H9 (cell line): ENCODE measurements around the gene SMDT1. TPM values are rescaled to one million over a fixed set of nuclear protein-coding genes. Genes with fewer than 3 reads are reported as not detected.

Source experiments
- DNase-seq: peaks from one replicate; pipeline ENCODE4 v3.0.0-alpha.2; 2017
- H2AFZ ChIP-seq: one replicate; pipeline ENCODE4 v1.6.1; 2013; ENCODE audit warnings: mild to moderate bottlenecking, low read length, control low read depth, moderate library complexity
- H2AK5ac ChIP-seq: 2 replicates; pipeline ENCODE4 v1.6.1; 2013; ENCODE audit warnings: low read length, control low read depth, mixed read lengths; ENCODE audit not compliant: insufficient read length
- H2BK120ac ChIP-seq: one replicate; pipeline ENCODE4 v1.6.1; 2013; ENCODE audit warnings: low read depth, mild to moderate bottlenecking, low read length, control low read depth, inconsistent platforms; ENCODE audit not compliant: poor library complexity, severe bottlenecking
- H2BK12ac ChIP-seq: 2 replicates; pipeline ENCODE4 v1.6.1; 2013; ENCODE audit warnings: low read length, control low read depth, mixed read lengths, low read depth; ENCODE audit not compliant: insufficient read length
- H2BK15ac ChIP-seq: 2 replicates; pipeline ENCODE4 v1.6.1; 2013; ENCODE audit warnings: low read depth, low read length, control low read depth
- H2BK20ac ChIP-seq: one replicate; pipeline ENCODE4 v1.6.1; 2013; ENCODE audit warnings: low read depth, mild to moderate bottlenecking, low read length, control low read depth, inconsistent platforms; ENCODE audit not compliant: poor library complexity, severe bottlenecking
- H2BK5ac ChIP-seq: 2 replicates; pipeline ENCODE4 v1.6.1; 2013; ENCODE audit warnings: low read length, control low read depth, mixed read lengths; ENCODE audit not compliant: insufficient read length
- H3K14ac ChIP-seq: 2 replicates; pipeline ENCODE4 v1.6.1; 2013; ENCODE audit warnings: low read length, control low read depth; ENCODE audit not compliant: insufficient read depth
- H3K18ac ChIP-seq: 2 replicates; pipeline ENCODE4 v1.6.1; 2013; ENCODE audit warnings: low read depth, mild to moderate bottlenecking, mixed read lengths, low read length, control low read depth; ENCODE audit not compliant: insufficient read length
- H3K23ac ChIP-seq: 2 replicates; pipeline ENCODE4 v1.6.1; 2013; ENCODE audit warnings: low read length, control low read depth, mixed read lengths, low read depth; ENCODE audit not compliant: insufficient read length
- H3K23me2 ChIP-seq: 2 replicates; pipeline ENCODE4 v1.6.1; 2013; ENCODE audit warnings: low read depth, mild to moderate bottlenecking, mixed read lengths, low read length, control low read depth; ENCODE audit not compliant: insufficient read length, poor library complexity, severe bottlenecking
- H3K27ac ChIP-seq: 2 replicates; pipeline ENCODE4 v1.5.1; 2013; ENCODE audit warnings: low read length, control low read depth, mixed read lengths, low read depth; ENCODE audit not compliant: insufficient read length
- H3K27me3 ChIP-seq: 2 replicates; pipeline ENCODE4 v1.6.1; 2013; ENCODE audit warnings: low read length, control low read depth, inconsistent platforms; ENCODE audit not compliant: insufficient read depth
- H3K4ac ChIP-seq: 2 replicates; pipeline ENCODE4 v1.6.1; 2013; ENCODE audit warnings: low read depth, mild to moderate bottlenecking, control low read depth, inconsistent platforms, low read length, moderate library complexity
- H3K4me1 ChIP-seq: 2 replicates; pipeline ENCODE4 v1.6.1; 2013; ENCODE audit warnings: low read length, control low read depth, inconsistent platforms; ENCODE audit not compliant: insufficient read depth
- H3K4me2 ChIP-seq: 2 replicates; pipeline ENCODE4 v1.6.1; 2013; ENCODE audit warnings: low read length, control low read depth, mixed read lengths; ENCODE audit not compliant: insufficient read length, insufficient read depth
- H3K56ac ChIP-seq: 2 replicates; pipeline ENCODE4 v1.6.1; 2013; ENCODE audit warnings: low read depth, mild to moderate bottlenecking, mixed read lengths, low read length, control low read depth; ENCODE audit not compliant: insufficient read length
- H3K79me1 ChIP-seq: 2 replicates; pipeline ENCODE4 v1.6.1; 2013; ENCODE audit warnings: low read depth, mild to moderate bottlenecking, moderate library complexity, low read length, control low read depth, inconsistent platforms; ENCODE audit not compliant: insufficient read depth, poor library complexity, severe bottlenecking
- H3K79me2 ChIP-seq: 2 replicates; pipeline ENCODE4 v1.6.1; 2013; ENCODE audit warnings: low read length, control low read depth, inconsistent platforms; ENCODE audit not compliant: insufficient read depth
- H3K9ac ChIP-seq: 2 replicates; pipeline ENCODE4 v1.6.1; 2013; ENCODE audit warnings: low read length, control low read depth, mixed read lengths; ENCODE audit not compliant: insufficient read length; ENCODE audit errors: extremely low read depth
- H3K9me3 ChIP-seq: one replicate; pipeline ENCODE4 v1.6.1; 2013; ENCODE audit warnings: low read depth, low read length, inconsistent platforms; ENCODE audit not compliant: control insufficient read depth
- H3T11ph ChIP-seq: one replicate; pipeline ENCODE4 v1.6.1; 2013; ENCODE audit warnings: mild to moderate bottlenecking, low read length, control low read depth, inconsistent platforms
- H4K20me1 ChIP-seq: one replicate; pipeline ENCODE4 v1.6.1; 2013; ENCODE audit not compliant: control insufficient read depth, insufficient read length, insufficient read depth
- H4K5ac ChIP-seq: 2 replicates; pipeline ENCODE4 v1.6.1; 2013; ENCODE audit warnings: low read depth, mild to moderate bottlenecking, mixed read lengths, low read length, control low read depth; ENCODE audit not compliant: insufficient read length
- H4K8ac ChIP-seq: replicated peaks from 2 replicates; pipeline ENCODE4 v1.6.1; 2013; ENCODE audit warnings: low read length, control low read depth, mixed read lengths, low read depth; ENCODE audit not compliant: insufficient read length
- H4K91ac ChIP-seq: 2 replicates; pipeline ENCODE4 v1.6.1; 2013; ENCODE audit warnings: low read depth, mild to moderate bottlenecking, moderate library complexity, mixed read lengths, low read length, control low read depth; ENCODE audit not compliant: insufficient read length
- H3K27ac Mint-ChIP-seq, 3 experiments: 2 replicates in 2 of 3; 3 replicates in 1 of 3; pipeline ENCODE4 v1.8.0; 2020 to 2021; ENCODE audit warnings: mixed read lengths in 3 of 3, mild to moderate bottlenecking in 1 of 3, moderate library complexity in 1 of 3
- H3K27me3 Mint-ChIP-seq: 2 replicates; pipeline ENCODE4 v1.8.0; 2021; ENCODE audit warnings: low read depth, mild to moderate bottlenecking, moderate library complexity, mixed read lengths
- H3K36me3 Mint-ChIP-seq, 3 experiments: 2 replicates in 2 of 3; 3 replicates in 1 of 3; pipeline ENCODE4 v1.8.0; 2020 to 2021; ENCODE audit warnings: low read depth in 3 of 3, mixed read lengths in 3 of 3; ENCODE audit not compliant: insufficient read depth in 1 of 3
- H3K4me1 Mint-ChIP-seq, 2 experiments: 2 replicates each; pipeline ENCODE4 v1.8.0; 2020; ENCODE audit warnings: mixed read lengths in 2 of 2
- H3K4me3 Mint-ChIP-seq, 2 experiments: 2 replicates in 1 of 2; 3 replicates in 1 of 2; pipeline ENCODE4 v1.8.0; 2020 to 2021; ENCODE audit warnings: mild to moderate bottlenecking in 2 of 2, mixed read lengths in 2 of 2, moderate library complexity in 1 of 2
- H3K9me3 Mint-ChIP-seq, 2 experiments: 2 replicates in 1 of 2; 3 replicates in 1 of 2; pipeline ENCODE4 v1.8.0; 2020; ENCODE audit warnings: mild to moderate bottlenecking in 2 of 2, mixed read lengths in 2 of 2, moderate library complexity in 1 of 2
- WGBS: extraction: QIAGEN DNeasy Blood & Tissue Kit; methylation state at CpG from one replicate; pipeline ENCODE4 v1.1.7; 2013; ENCODE audit warnings: missing lambda C conversion rate, low lambda C conversion rate, mixed read lengths; ENCODE audit not compliant: insufficient read length; ENCODE audit errors: extremely low coverage; 5-methylcytosine and 5-hydroxymethylcytosine counted together
- total RNA-seq: library from RNA; stranded (reverse); gene quantifications from 2 replicates; pipeline ENCODE4 v1.2.1, GENCODE V29; 2021
- TF ChIP-seq, protein P1 (sequence below): fragments of 200-600 bp; sonication (generic); conservative IDR thresholded peaks from 3 replicates; pipeline ENCODE4 v1.8.0; 2021; ENCODE audit warnings: antibody characterized with exemption, mild to moderate bottlenecking

Gene SMDT1
- total RNA-seq, 1 experiment from 2014 or later: 45.0 TPM

- Histone ChIP-seq H3K27me3 (no peaks in the 10 kb centered on the region), H2BK15ac (no peak overlapping the region), H3K79me2 (no peaks in the 10 kb centered on the region), H3K9ac (no peak overlapping the region), H2BK120ac (no peak overlapping the region), H4K8ac (no peak overlapping the region), H3K9me3 (no peaks in the 10 kb centered on the region), H3K14ac (no peak overlapping the region), H3K23ac (no peak overlapping the region), H3K4me2 (no peak overlapping the region), H2BK12ac (no peak overlapping the region), H2BK20ac (no peak overlapping the region), H3K18ac (no peak overlapping the region), H3K4me1 (no peaks in the 10 kb centered on the region), H3K27ac (no peak overlapping the region), H2BK5ac (no peak overlapping the region), H3K79me1 (no peaks in the 10 kb centered on the region), H2AFZ (no peak overlapping the region), H2AK5ac (no peak overlapping the region), H4K5ac (no peak overlapping the region), H3K4ac (no peak overlapping the region; the same call in 1 of the 2 replicates), H3K56ac (no peak overlapping the region), H4K20me1 (no peaks in the 10 kb centered on the region), H3K23me2 (peaks cover 6% of the 10 kb centered on the region), H3T11ph (no peak overlapping the region), H4K91ac (no peak overlapping the region)
- TF ChIP-seq, protein P1, sequence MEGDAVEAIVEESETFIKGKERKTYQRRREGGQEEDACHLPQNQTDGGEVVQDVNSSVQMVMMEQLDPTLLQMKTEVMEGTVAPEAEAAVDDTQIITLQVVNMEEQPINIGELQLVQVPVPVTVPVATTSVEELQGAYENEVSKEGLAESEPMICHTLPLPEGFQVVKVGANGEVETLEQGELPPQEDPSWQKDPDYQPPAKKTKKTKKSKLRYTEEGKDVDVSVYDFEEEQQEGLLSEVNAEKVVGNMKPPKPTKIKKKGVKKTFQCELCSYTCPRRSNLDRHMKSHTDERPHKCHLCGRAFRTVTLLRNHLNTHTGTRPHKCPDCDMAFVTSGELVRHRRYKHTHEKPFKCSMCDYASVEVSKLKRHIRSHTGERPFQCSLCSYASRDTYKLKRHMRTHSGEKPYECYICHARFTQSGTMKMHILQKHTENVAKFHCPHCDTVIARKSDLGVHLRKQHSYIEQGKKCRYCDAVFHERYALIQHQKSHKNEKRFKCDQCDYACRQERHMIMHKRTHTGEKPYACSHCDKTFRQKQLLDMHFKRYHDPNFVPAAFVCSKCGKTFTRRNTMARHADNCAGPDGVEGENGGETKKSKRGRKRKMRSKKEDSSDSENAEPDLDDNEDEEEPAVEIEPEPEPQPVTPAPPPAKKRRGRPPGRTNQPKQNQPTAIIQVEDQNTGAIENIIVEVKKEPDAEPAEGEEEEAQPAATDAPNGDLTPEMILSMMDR: no peak
- DNase-seq: no peak
- Mint-ChIP-seq H3K36me3 (peaks cover 5 to 10% (median 5%) of the 10 kb centered on the region in 3 experiments; a peak in 6 of 7 replicates), H3K4me3 (no peak overlapping the region), H3K4me1 (peaks cover 18 to 22% of the 10 kb centered on the region in 2 experiments), H3K27ac (no peak overlapping the region), H3K9me3 (no peaks in the 10 kb centered on the region; a peak in 1 of 5 replicates), H3K27me3 (peaks cover 3% of the 10 kb centered on the region; the same call in 1 of the 2 replicates)
- no CpG with 5 or more reads among the region's 21 CpGs for WGBS
Observed at GRCh38 chr22:42077486-42078125, 1.9 kb upstream of the SMDT1 start.
